RCC 7860 (cell line): Measurements from ENCODE around the gene GANAB.
"Not testable (repeated sequence)": the region's sequence is repeated elsewhere in the genome, so short reads cannot be mapped to it uniquely, and the experiment has no call there.

ENCODE experiments used
- DNase-seq: peaks from one replicate; pipeline ENCODE4 v3.0.0-alpha.2; 2015; ENCODE audit warnings: low spot score
- FAIRE-seq: peaks from 2 replicates; lab custom pipeline; 2012; peaks lifted over from hg19 to GRCh38; lab: Jason Lieb, UNC

GANAB gene

GRCh38 chr11:62669420-62670161, 23.2 kb upstream of the GANAB start:
- no peak for FAIRE-seq
- peak; percentile 7 for DNase-seq

DNA sequence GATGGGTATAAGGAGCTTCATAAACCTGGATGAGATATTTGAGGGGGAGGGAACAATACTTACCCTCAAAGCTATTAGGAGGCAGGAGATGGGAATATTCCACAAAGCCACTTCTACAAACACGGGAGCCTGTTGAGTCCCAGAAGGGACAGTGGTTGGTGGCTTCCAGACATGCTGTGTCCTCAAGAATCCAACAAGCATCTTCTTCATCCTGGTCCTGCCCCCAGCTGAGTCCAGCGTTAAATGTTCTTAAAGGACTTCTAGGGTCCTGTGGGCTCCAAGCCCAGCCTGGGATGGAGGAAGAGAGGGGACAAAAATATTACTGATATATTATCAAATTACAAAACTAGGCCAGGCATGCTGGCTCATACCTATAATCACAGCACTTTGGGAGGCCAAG, 21.0 kb upstream of the GANAB start:
- FAIRE-seq: no peak
- DNase-seq: peak; percentile 7

DNA sequence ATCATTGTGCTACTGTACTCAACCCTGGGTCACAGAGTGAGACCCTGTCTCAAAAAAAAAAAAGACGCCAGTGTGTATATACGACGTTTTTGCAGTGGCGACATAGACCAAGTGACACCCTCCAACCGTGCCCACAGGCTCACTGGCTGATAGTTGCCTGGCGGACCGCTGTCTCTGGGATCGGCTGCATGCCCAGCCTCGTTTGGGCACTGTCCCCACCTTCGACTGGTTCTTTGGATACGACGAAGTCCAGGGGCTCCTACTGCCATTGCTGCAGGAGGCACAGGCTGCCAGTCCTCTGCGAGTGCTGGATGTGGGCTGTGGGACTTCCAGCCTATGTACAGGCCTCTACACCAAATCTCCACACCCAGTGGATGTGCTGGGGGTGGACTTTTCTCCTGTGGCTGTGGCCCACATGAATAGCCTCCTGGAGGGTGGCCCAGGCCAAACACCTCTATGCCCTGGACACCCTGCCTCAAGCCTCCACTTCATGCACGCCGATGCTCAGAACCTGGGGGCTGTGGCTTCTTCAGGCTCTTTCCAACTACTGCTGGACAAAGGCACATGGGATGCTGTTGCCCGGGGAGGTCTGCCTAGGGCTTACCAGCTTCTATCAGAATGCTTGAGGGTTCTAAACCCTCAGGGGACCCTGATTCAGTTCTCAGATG, 20.0 kb upstream of the GANAB start:
- FAIRE-seq: no peak
- no peak for DNase-seq

DNA sequence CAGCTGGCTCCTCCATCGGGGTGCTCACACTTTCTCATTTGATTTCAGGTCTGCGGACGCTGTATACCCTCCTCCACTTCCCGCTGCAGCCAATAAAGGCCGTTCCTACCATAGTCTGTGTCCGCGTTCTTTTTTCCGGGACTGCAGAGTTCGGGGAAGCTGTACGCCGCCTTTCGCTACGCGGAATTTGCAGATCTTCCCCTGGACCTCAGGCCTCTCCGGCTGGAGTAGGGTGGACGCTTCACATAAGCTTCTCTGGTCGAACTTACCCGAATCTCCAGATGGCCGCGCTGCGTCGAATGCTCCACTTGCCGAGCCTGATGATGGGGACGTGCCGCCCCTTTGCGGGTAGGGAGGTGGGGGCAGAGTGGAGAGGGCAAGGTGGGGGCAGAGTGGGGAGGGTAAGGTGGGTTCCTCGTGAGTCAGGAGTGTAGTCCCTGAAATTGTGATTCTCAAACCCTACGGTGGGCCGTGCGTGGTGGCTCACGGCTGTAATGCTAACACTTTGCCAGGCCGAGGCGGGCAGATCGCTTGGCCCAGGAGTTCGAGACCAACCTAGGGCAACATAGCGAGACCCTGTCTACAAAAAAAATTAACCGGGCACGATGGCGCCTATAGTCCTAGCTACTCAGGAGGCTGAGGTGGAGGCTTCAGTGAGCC, 19.3 kb upstream of the GANAB start:
- no peak for FAIRE-seq
- DNase-seq: peak; percentile 10

DNA sequence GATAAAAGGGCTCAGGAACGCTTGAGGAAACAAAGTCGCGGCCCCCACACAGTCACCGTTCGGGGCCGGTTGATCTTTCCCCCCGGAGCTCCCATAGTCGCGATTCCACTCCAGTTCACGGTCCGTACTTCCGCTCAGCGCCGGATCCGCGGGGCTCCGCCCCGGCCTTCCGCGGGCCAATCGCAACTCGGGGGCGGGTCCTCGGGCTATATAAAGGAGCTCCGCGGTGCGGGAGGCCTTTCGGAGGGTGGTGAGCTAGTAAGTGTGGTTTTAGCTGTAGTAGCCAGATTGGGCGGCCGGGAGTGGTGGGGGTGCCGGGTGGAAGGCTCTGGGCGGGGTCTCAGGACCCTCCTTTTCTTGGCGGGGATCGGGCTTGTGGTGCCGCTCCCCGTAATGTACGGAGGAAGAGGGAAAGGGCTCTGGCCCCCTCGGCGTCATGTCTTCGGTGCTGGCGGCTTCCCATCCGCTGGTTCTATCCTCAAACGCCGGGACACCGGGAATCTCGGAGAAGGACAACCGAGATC, 18.7 kb upstream of the GANAB start, which contains the start of the genes C11orf98 and CSKMT:
Gene C11orf98 (minus strand): TSS at position 136 of the 524 bp plus-strand sequence. CDS start 41 bp downstream, at position 95.
Gene CSKMT (plus strand): TSS at position 238 of the 524 bp plus-strand sequence. CDS start 568 bp downstream, outside the sequence.
- DNase-seq (peak; percentile 83), FAIRE-seq (peak; percentile 23)

- peak; percentile 40 for DNase-seq
- FAIRE-seq: no peak
These were observed 18.1 kb upstream of the GANAB start for GRCh38 chr11:62664405-62665074.

DNA sequence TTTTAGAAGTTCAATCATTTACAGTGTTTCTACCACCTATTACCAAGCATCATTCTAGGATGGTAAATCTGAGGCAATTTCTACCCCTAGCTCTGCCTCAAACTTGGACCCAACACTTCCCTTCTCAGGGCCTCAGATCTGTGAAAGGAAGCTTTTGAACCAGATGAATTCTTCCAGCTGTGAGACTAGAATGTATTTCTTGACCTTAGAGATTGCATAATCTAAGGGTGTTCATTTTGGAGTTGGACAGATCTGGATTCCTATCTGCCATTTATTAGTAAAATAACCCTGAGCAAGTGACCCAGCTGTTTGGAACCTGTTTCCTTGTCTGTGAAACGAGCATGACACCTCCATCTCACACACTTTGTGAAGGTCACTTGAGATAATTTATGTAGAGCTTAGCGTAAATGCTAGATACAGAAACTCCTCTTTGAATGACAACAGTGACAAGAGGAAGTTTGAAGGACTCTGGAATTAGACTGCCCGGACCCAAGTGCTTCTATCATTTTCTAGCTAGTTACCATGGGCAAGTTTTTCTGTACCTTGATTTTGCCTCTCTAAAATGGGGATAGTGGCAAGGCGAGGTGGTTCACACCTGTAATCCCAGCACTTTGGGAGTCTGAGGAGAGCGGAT, 10.5 kb upstream of the GANAB start:
- DNase-seq (no peak), FAIRE-seq (no peak)

DNA sequence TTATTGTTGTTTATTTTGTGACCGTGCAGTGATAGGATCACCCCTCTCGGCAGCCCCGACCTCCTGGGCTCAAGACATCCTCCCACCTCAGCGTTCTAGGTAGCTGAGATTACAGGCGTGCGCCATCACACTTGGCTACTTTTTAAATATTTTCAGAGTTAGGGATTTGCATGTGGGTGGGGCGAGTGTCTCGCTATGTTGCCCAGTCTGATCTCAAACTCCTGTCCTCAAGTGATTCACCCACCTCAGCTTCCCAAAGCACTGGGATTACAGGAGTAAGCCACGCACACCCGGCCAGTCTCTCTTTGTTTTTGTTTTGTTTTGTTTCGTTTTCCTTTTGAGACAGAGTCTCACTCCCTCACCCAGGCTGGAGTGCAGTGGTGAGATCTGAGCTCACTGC, 7.9 kb upstream of the GANAB start:
- FAIRE-seq (no peak), DNase-seq (no peak)

DNA sequence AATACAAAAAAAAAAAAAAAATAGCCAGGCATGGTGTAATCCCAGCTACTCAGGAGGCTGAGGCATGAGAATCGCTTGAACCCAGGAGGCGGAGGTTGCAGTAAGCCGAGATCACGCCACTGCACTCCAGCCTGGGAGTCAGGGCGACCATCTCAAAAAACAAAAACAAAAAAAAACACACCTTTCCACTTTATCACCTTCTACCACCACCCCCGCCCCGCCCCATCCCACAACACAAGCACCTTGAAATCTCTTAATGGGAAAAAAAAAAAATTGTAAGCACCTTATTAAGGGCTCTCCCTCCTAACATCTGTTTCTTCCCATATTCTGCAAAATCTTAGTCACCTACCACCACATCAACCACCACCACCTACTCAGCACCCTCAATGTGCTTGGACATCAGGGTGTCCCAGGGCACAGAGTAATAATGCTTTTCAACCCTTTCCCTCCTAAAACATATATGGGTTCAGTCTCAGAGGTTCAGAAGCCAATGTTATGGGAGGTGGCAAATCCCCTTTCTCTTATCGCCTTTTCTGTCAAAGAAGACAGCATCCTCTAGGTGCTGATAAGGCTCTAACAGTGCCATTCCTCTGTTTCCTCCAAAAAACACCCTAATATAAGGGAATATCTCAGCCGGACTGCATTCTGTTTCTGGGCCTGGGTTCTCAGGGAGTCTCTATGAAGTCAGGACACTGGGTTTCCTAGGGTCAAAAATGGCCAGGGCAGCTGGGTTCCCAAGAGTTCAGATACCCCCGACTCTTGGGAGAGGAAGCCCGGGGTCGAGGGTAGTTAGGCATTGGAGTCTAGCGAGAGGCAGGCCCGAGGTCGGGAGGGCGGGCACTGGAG, 6.0 kb upstream of the GANAB start:
- FAIRE-seq (no peak), DNase-seq (no peak)

- not testable (repeated sequence) for DNase-seq, FAIRE-seq
These were observed 3.9 kb upstream of the GANAB start for GRCh38 chr11:62650283-62650682.

DNA sequence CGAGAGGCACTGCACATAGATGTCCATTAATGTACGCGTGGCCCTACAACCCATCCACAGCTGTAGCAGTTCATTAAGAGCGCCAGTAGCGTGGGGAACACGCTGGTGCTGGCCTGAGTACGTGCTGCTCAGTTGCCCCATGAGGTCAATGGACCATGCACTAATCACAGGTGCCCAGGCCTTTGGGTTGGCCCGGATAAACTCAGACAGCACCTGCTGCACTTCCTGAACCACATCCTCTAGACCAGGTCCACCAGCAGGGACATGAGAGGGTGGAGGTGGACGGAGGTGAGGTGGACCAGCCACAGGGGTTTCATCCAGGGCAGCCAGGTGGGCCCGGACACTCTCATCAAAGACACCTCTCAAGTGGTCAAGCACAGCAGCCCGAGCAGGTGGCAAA, 3.1 kb upstream of the GANAB start:
- FAIRE-seq (no peak), DNase-seq (no peak)

- FAIRE-seq (no peak), DNase-seq (no peak)
These were observed 2.6 kb upstream of the GANAB start for GRCh38 chr11:62648967-62649364.

DNA sequence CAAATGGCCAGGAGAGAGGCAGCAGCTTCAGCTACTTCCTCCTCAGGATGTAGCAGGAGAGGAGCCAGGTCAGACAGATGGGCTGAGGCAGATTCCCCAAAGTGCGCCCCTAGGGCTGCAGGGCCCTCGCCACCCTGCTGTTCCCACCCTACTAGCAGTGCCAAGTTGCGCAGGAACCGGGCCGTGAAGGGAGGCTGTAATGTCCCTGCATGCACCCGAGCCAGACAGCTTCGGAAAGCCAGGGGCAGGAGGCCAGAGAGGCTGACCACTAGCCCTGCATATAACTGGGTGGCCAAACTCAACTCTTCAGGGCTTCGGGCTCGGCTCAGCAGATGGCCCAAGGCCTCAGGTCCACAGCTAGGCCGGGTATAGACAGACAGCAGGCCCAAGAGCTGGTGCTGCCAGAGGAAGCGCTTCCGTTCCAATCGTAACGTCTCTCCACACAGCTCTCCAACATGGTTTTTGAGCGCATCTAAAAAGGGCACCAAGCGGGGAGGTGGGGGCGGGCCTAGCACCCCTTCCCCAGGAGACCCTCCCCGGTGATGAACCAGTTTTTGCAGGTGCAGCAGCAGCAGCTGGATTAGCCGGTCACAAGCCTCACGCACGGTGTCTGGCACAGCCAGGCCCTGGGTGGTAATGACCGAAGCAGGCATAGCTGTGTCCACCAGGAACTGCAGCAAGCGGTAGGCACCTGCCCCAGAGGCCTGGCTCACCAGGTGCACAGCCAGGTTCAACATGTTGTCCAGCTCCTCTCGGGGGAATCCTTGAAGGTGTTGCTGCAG, 2.0 kb upstream of the GANAB start:
- FAIRE-seq (no peak), DNase-seq (no peak)

- DNase-seq (no peak), FAIRE-seq (no peak)
These were observed 1.2 kb upstream of the GANAB start for GRCh38 chr11:62647609-62648005.

- FAIRE-seq (no peak), DNase-seq (no peak)
These were observed 604 bp upstream of the GANAB start for GRCh38 chr11:62646825-62647608.

- no peak for FAIRE-seq
These were observed 805 bp downstream of the GANAB start for GRCh38 chr11:62645671-62645945.

GRCh38 chr11:62644220-62644619, 2.2 kb downstream of the GANAB start:
- FAIRE-seq (no peak), DNase-seq (no peak)

More at GRCh38 chr11:62645671-62645945, 805 bp downstream of the GANAB start:
- no peak for DNase-seq

DNA sequence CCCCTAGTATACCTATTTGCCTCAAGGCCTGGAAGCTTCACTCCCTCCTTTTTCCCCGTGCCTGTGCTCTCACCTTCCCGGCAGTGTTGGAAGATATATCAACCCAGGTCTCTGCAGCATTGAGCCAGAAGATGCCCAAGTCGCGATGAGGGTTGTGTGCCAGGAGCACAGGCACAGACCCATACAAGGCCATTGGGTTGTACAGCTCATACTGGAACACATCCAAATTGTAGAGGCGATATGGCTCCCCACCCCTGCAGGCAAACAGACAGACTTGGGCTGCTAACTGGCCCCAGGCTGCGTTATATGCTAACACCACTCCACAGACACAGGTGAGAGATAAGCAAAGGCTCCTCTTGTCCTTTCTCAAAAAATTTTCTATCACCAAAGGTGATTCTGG, 13.9 kb downstream of the GANAB start:
- no peak for FAIRE-seq

More for the DNA sequence above, 13.9 kb downstream of the GANAB start:
- DNase-seq: no peak
